Epithelial cell of alveolus of lung (primary cell): ENCODE measurements around the gene ASB10. TPM values are rescaled to one million over a fixed set of nuclear protein-coding genes. Genes with fewer than 3 reads are reported as not detected.

Experiments used
- total RNA-seq: library from RNA; depleted of rRNA; stranded (reverse); fragments of >200 nt; gene quantifications from 2 replicates; pipeline ENCODE4 v1.2.1, GENCODE V29; 2015

The ASB10 gene, protein sequence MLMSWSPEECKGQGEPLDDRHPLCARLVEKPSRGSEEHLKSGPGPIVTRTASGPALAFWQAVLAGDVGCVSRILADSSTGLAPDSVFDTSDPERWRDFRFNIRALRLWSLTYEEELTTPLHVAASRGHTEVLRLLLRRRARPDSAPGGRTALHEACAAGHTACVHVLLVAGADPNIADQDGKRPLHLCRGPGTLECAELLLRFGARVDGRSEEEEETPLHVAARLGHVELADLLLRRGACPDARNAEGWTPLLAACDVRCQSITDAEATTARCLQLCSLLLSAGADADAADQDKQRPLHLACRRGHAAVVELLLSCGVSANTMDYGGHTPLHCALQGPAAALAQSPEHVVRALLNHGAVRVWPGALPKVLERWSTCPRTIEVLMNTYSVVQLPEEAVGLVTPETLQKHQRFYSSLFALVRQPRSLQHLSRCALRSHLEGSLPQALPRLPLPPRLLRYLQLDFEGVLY
- not detected in 2 replicates for total RNA-seq

DNA sequence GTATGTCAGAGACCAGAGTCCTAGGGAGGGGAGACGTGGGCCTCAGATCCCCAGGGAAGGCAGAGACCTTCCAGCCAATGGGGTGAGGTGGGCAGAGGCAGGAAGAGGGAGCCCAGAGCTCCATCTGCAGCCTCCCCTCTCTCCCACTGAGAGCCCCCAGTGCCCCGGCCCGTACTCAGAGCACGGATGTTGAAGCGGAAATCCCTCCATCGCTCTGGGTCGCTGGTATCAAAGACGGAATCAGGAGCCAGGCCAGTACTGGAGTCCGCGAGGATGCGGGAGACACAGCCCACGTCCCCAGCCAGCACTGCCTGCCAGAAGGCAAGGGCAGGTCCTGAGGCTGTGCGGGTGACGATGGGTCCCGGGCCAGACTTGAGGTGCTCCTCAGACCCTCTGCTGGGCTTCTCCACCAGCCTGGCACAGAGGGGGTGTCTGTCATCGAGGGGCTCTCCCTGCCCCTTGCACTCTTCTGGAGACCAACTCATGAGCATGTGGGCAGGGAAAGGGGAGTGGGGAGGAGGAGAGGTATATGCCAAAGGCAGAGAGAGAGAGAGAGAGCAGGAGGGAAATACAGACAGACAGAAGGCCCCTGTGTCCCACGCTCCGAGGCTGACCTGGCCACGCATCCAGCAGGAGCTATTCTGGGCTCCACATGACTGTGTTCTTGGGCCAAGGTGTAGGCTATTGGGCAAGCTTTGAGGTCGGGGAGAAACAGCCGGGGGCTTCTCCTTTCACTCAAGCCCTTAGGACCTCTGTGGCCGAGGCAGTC, at the start of gene ASB10:
TSS of gene ASB10 (minus strand) at position 611 of the 769 bp plus-strand sequence. CDS start at position 491, 120 bp downstream.

DNA sequence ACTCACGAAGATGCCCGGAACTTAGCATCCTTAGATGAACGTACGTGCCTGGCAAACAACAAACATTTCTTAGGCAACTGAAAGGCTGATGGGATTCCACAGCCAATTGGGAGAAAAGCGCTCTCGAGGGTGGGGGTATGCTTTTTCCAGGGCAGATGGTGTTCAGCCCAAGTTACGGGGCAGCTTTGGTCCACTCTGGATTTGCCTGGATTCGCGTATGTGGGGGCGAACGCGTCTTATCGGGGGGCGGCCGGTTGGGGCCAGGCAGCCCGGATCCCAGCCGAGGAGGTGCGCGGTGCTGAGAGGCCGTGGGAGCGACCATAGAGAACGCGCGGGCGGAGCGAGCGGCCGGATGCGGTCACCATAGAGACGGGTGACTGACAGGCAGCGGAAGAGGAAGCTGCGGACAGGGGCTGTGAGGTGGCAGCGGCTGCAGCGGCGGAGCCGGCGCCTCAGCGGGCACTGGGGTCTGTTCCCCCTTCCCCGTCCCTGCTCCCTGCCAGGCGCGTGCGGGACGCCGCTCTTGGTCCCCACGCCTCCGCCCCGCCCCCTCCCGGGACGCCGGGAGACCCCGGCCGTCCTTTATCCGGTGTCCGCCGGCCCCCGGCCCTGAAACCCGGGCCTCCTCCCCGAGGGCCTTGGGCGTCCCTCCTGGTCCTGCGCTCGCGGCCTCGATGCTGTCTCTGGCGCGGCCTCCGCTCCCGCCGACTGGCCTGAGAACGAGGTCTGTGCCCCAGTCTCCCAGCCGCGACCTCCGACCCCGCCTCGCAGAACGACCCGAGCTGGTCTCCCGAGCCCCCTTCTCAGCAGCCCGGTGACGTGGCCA, 45.3 kb upstream of the ASB10 start, which contains the start of gene CHPF2:
TSS of gene CHPF2 (plus strand) at position 393 of the 826 bp plus-strand sequence. CDS start 1,529 bp downstream, outside the sequence.

DNA sequence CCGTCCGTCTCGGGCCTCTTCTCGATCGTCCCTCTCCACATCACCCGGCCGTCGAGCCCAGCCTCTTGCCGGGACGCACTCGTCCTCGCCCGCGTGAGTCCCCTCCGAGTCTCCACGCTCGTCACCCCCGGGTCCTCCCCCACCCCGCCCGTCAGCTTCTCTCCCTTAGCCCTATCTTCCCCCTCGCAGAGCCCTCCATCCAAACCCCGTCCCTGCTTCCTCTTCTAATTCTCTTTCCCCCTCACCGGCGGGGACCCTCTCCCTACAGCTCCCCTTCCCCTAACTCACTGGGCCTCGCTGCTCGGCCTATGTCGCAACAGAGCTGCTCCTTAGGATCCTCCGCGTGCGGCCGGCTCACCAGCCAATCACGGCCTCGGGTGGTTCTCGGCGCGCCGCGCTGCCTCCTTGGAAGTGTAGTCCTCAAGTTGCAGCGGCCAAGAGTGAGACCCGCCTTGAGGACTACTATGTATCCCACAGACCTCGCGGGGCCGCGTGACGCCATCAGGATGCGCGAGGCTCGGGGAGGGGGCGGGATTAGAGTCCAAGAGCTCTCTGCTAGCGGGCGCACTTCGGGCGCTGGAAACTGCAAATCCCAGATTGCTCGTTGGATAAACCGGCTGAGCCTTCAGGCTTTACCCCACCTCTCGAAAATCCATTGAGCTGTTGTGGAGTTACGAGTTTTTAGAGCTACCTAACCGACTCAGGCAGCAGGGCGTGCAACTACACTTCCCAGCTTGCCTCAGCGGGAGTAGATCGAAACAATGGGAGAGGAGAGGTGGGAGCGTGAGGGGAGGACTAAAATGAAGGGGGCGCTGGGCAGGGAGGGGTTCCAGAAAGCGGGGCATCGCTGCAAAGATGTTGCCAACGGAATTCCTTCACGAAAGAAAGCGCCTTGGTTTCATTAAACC, 40.1 kb upstream of the ASB10 start, which contains the start of gene ABCF2:
TSS of gene ABCF2 (minus strand) at position 331 of the 908 bp plus-strand sequence. CDS start 747 bp downstream, outside the sequence.

DNA sequence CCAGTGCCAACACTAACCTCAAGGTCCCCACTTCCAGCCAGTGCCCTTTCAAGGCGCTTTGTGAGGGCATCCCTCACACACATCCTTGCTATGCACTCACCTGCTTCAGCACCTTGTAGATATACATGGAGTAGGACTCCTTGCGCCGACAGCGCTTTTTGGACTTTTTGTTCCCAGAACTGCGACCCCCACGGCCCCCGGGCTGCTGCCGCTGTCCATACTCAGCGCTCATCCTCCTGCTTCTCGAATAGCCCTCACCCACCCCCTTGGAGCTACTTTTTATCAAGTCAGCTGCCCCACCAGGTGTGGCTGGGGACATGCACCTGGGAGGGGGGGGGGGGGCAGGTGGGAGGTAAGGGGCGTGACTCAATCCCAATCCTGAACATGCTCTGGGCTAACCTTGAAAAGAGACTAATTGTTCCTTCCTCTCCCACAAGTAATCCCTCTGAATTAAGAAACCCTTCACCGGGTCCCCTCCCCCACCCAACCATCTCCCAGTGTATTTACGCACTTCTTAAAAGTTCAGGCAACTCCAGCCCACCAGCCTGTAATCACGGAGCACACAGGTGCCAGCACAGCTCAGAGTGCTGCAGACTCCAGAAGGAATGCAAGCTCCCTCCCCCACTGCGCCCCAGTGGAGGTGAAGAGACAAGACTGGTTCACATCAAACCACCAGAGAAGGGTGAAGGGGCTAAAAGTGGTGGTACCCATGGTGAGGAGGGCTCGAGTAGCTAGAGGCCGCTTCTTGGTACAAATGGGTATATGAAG, 23.2 kb upstream of the ASB10 start, which contains the start of gene H2BK1:
TSS of gene H2BK1 (minus strand) at position 402 of the 768 bp plus-strand sequence. CDS start at position 232, 170 bp downstream.

DNA sequence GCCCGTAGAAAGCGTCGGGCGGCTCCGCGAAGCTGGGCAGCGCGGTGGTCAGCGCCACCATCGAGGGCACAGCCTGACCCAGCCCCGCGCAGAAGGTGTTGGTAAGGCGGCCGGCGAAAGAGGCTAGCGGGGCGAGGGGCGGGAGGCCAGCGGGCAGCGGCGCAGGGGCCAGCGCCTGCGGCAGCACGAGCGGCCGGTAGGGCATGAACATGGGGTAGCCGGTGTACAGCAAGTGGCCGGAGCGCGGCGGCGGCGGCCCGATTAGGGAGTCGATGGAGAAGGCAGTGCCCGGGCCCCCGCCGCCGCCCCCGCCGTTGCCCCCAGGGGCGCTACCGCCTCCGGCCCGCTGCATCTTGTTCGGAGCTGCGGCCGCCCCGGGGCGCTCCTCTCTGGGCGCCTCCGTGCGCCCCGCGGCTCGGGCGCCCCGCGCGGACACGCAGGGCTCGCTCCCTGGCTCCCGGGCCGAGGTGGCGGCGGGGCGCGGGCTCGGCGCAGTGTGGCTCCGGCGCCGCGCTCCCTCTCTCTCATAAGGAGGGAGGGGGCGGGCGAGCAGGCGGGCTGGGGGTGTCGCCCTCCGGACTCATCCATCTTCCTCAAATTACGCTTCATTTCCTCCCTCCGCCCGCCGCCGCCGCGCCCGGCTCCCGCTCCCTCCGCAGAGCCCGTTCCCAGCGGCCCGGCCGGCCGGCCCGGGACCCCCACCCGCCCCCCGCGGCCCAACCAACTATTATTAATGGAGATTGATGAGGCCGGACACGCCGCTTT, 19.7 kb downstream of the ASB10 start, which contains the start of gene GBX1:
TSS of gene GBX1 (minus strand) at position 498 of the 765 bp plus-strand sequence. CDS start at position 352, 146 bp downstream.

Other genes with a start within 250 kb of the ASB10 start
- under 0.01 and 0.16 TPM in 2 replicates for gene KCNH2, start 208.9 kb downstream of the ASB10 start, total RNA-seq
- 1.4 and 4.5 TPM in 2 replicates for gene NOS3, start 196.2 kb downstream of the ASB10 start, total RNA-seq
- gene ATG9B, start 162.8 kb downstream of the ASB10 start, total RNA-seq = 0.13 and 0.64 TPM in 2 replicates
- gene ABCB8, start 158.8 kb downstream of the ASB10 start, total RNA-seq = 17.0 and 45.3 TPM in 2 replicates
- 0.13 and 0.96 TPM in 2 replicates for gene ASIC3, start 138.7 kb downstream of the ASB10 start, total RNA-seq
- 19.9 and 21.6 TPM in 2 replicates for gene CDK5, start 129.4 kb downstream of the ASB10 start, total RNA-seq
- 98.3 and 113 TPM in 2 replicates for gene SLC4A2, start 127.7 kb downstream of the ASB10 start, total RNA-seq
- 46.5 and 52.5 TPM in 2 replicates for gene FASTK, start 106.4 kb downstream of the ASB10 start, total RNA-seq
- 55.1 and 58.2 TPM in 2 replicates for gene TMUB1, start 103.8 kb downstream of the ASB10 start, total RNA-seq
- gene AGAP3, start 100.8 kb downstream of the ASB10 start, total RNA-seq = 25.5 and 34.6 TPM in 2 replicates
- not detected in 2 replicates for gene GBX1, start 19.6 kb downstream of the ASB10 start, total RNA-seq
- not detected in 2 replicates for gene H2BK1, start 23.2 kb upstream of the ASB10 start, total RNA-seq
- 44.6 and 54.8 TPM in 2 replicates for gene ABCF2, start 40.0 kb upstream of the ASB10 start, total RNA-seq
- gene CHPF2, start 45.2 kb upstream of the ASB10 start, total RNA-seq = 74.2 and 81.2 TPM in 2 replicates
- 23.7 and 51.5 TPM in 2 replicates for gene SMARCD3, start 61.4 kb upstream of the ASB10 start, total RNA-seq
- gene NUB1, start 154.6 kb upstream of the ASB10 start, total RNA-seq = 43.8 and 47.4 TPM in 2 replicates
- gene WDR86, start 222.8 kb upstream of the ASB10 start, total RNA-seq = 1.7 and 16.6 TPM in 2 replicates